OCI-M2 (cell line): ENCODE measurements around the gene MLXIPL.
"Not testable (repeated sequence)": the region's sequence is repeated elsewhere in the genome, so short reads cannot be mapped to it uniquely, and the experiment has no call there.

Experiments
- DNase-seq: peaks from one replicate; lab custom pipeline; 2025; ENCODE audit not compliant: unreplicated experiment; lab: John Stamatoyannopoulos, UW

MLXIPL gene

GRCh38 chr7:73646785-73647724, 22.7 kb upstream of the MLXIPL start:
- DNase-seq, result no peak

GRCh38 chr7:73645643-73646174, 21.4 kb upstream of the MLXIPL start:
- DNase-seq, result no peak

- no peak for DNase-seq
Measured at GRCh38 chr7:73644688-73645286, 20.5 kb upstream of the MLXIPL start.

- DNase-seq, result no peak
Measured at GRCh38 chr7:73642834-73643233, 18.5 kb upstream of the MLXIPL start.

- DNase-seq, result no peak
Measured at GRCh38 chr7:73638911-73639310, 14.6 kb upstream of the MLXIPL start.

GRCh38 chr7:73635428-73636200, 11.3 kb upstream of the MLXIPL start:
- DNase-seq, result no peak

- DNase-seq, result no peak
Measured at GRCh38 chr7:73633844-73634243, 9.5 kb upstream of the MLXIPL start.

GRCh38 chr7:73633323-73633722, 9.0 kb upstream of the MLXIPL start:
- DNase-seq, result no peak

- DNase-seq, result no peak
Measured at GRCh38 chr7:73631558-73631957, 7.2 kb upstream of the MLXIPL start.

- DNase-seq, result no peak
Measured at GRCh38 chr7:73628504-73628903, 4.2 kb upstream of the MLXIPL start.

GRCh38 chr7:73626814-73627213, 2.5 kb upstream of the MLXIPL start:
- no peak for DNase-seq

GRCh38 chr7:73625276-73625675, 954 bp upstream of the MLXIPL start:
- DNase-seq, result no peak

- no peak for DNase-seq
Measured at GRCh38 chr7:73624669-73625001, 313 bp upstream of the MLXIPL start.

GRCh38 chr7:73622909-73623797, 1.2 kb downstream of the MLXIPL start:
- no peak for DNase-seq

GRCh38 chr7:73622527-73622908, 1.8 kb downstream of the MLXIPL start:
- DNase-seq, result no peak

- no peak for DNase-seq
Measured at GRCh38 chr7:73621168-73622063, 2.9 kb downstream of the MLXIPL start.

- not testable (repeated sequence) for DNase-seq
Measured at GRCh38 chr7:73619394-73619793, 4.9 kb downstream of the MLXIPL start.

- no peak for DNase-seq
Measured at GRCh38 chr7:73618538-73618937, 5.8 kb downstream of the MLXIPL start.

GRCh38 chr7:73617520-73617919, 6.8 kb downstream of the MLXIPL start:
- DNase-seq, result not testable (repeated sequence)

- no peak for DNase-seq
Measured at GRCh38 chr7:73615886-73616285, 8.4 kb downstream of the MLXIPL start.
